HepG2 (cell line): ENCODE data around the gene PITHD1. TPM values are rescaled to one million over a fixed set of nuclear protein-coding genes. Genes with fewer than 3 reads are reported as not detected.
A peak's percentile ranks its signal among the peaks of the same experiment; 100 is the strongest.

Experiments
- ADNP ChIP-seq: sonication (generic); formaldehyde crosslinking; IDR thresholded peaks from 2 replicates; pipeline ENCODE4 v1.4.0; 2020; ENCODE audit warnings: missing genetic modification reagents
- ARHGAP35 ChIP-seq: sonication (generic); formaldehyde crosslinking; IDR thresholded peaks from 2 replicates; pipeline ENCODE4 v1.9.0; 2022; ENCODE audit warnings: mild to moderate bottlenecking, inconsistent platforms, moderate library complexity, missing genetic modification reagents, borderline replicate concordance
- ATF5 ChIP-seq: sonication (generic); formaldehyde crosslinking; IDR thresholded peaks from 2 replicates; pipeline ENCODE4 v1.4.0; 2020; ENCODE audit warnings: mild to moderate bottlenecking, low read depth, missing genetic modification reagents
- HMGXB4 ChIP-seq, 2 experiments: sonication (generic) in 1 of 2; formaldehyde crosslinking in 1 of 2; IDR thresholded peaks; 2 replicates each; pipeline versions ENCODE4 v1.4.0 to v1.6.1; 2018 to 2020; ENCODE audit warnings: missing genetic modification reagents in 2 of 2, borderline replicate concordance in 1 of 2, low read depth in 1 of 2, mild to moderate bottlenecking in 1 of 2, missing biosample characterization in 1 of 2
- ISX ChIP-seq: sonication (generic); formaldehyde crosslinking; conservative IDR thresholded peaks from 2 replicates; pipeline ENCODE4 v1.5.0; 2020; ENCODE audit warnings: missing genetic modification reagents
- MAF1 ChIP-seq: sonication (generic); formaldehyde crosslinking; IDR thresholded peaks from 2 replicates; pipeline ENCODE4 v1.5.0; 2020; ENCODE audit warnings: missing genetic modification reagents, borderline replicate concordance
- SMARCE1 ChIP-seq: fragments of 450-650 bp; IDR thresholded peaks from 2 replicates; pipeline ENCODE4 v1.6.1; 2017; ENCODE audit warnings: borderline replicate concordance
- SOX13 ChIP-seq, 3 experiments: fragments of 450-650 bp in 1 of 3; sonication (generic) in 1 of 3; formaldehyde crosslinking in 1 of 3; IDR thresholded peaks in 2 of 3; conservative IDR thresholded peaks in 1 of 3; 2 replicates each; pipeline versions ENCODE4 v1.5.0 to v1.6.1; 2016 to 2020; ENCODE audit warnings: antibody characterized with exemption in 1 of 3, mild to moderate bottlenecking in 1 of 3, missing compliant biosample characterization in 1 of 3, missing genetic modification reagents in 1 of 3, moderate library complexity in 1 of 3
- SP1 ChIP-seq, 2 experiments: fragments of 450-650 bp in 1 of 2; sonication (generic) in 1 of 2; formaldehyde crosslinking in 1 of 2; IDR thresholded peaks; 2 replicates each; pipeline versions ENCODE4 v1.4.0 to v1.6.1; 2016 to 2020; ENCODE audit warnings: missing genetic modification reagents in 1 of 2
- SRSF1 ChIP-seq: fragments of 200-400 bp; formaldehyde crosslinking; optimal IDR thresholded peaks from 2 replicates; pipeline ENCODE3; 2017; ENCODE audit warnings: mild to moderate bottlenecking, low read depth, low read length, moderate library complexity
- TBX2 ChIP-seq: sonication (generic); formaldehyde crosslinking; IDR thresholded peaks from 2 replicates; pipeline ENCODE4 v1.5.0; 2020; ENCODE audit warnings: missing genetic modification reagents, mild to moderate bottlenecking, borderline replicate concordance
- ZBTB7A ChIP-seq: sonication (generic); formaldehyde crosslinking; IDR thresholded peaks from 2 replicates; pipeline ENCODE4 v1.8.0; 2022; ENCODE audit warnings: mild to moderate bottlenecking, missing genetic modification reagents
- ZBTB8A ChIP-seq: sonication (generic); formaldehyde crosslinking; IDR thresholded peaks from 2 replicates; pipeline ENCODE4 v1.4.0; 2020; ENCODE audit warnings: mild to moderate bottlenecking, low read depth, missing genetic modification reagents, borderline replicate concordance
- ZNF337 ChIP-seq: sonication (generic); formaldehyde crosslinking; IDR thresholded peaks from 2 replicates; pipeline ENCODE4 v1.5.1; 2020; ENCODE audit warnings: missing genetic modification reagents, low read depth, mild to moderate bottlenecking, borderline replicate concordance
- ZNF33A ChIP-seq: sonication (generic); formaldehyde crosslinking; IDR thresholded peaks from 2 replicates; pipeline ENCODE4 v1.5.1; 2020; ENCODE audit warnings: missing genetic modification reagents, mild to moderate bottlenecking, moderate library complexity, borderline replicate concordance
- ZNF549 ChIP-seq: sonication (generic); formaldehyde crosslinking; IDR thresholded peaks from 2 replicates; pipeline ENCODE4 v1.5.0; 2020; ENCODE audit warnings: missing genetic modification reagents
- ZNF678 ChIP-seq: sonication (generic); formaldehyde crosslinking; IDR thresholded peaks from 2 replicates; pipeline ENCODE4 v1.4.0; 2020; ENCODE audit warnings: mild to moderate bottlenecking, missing genetic modification reagents
- ZNF776 ChIP-seq: sonication (generic); formaldehyde crosslinking; IDR thresholded peaks from 2 replicates; pipeline ENCODE4 v1.4.0; 2020; ENCODE audit warnings: mild to moderate bottlenecking, missing genetic modification reagents
- ZSCAN22 ChIP-seq: sonication (generic); formaldehyde crosslinking; IDR thresholded peaks from 2 replicates; pipeline ENCODE4 v1.4.0; 2020; ENCODE audit warnings: mild to moderate bottlenecking, missing genetic modification reagents
- polyA plus RNA-seq, 8 experiments: library from polyadenylated mRNA; depleted of rRNA in 3 of 8; stranded (reverse) in 7 of 8; unstranded in 1 of 8; fragments of >200 nt; fragmentation: Illumina TruSeq in 4 of 8; extraction: Trizol in 4 of 8; gene quantifications; 2 replicates each; pipeline versions ENCODE4 v1.2.1 to v1.2.3, GENCODE V29; 2011 to 2016; ENCODE audit warnings: low read depth in 4 of 8, missing spikeins in 1 of 8, mixed read lengths in 1 of 8; ENCODE audit not compliant: insufficient read depth in 1 of 8
- total RNA-seq, 5 experiments: library from RNA; depleted of rRNA; stranded (reverse); fragments of >200 nt; fragmentation: Illumina TruSeq; extraction: Trizol; gene quantifications; 2 replicates each; pipeline ENCODE4 v1.2.3, GENCODE V29; 2016; ENCODE audit warnings: low read depth in 1 of 5
- TF ChIP-seq, protein P1 (sequence below): sonication (generic); formaldehyde crosslinking; IDR thresholded peaks from 2 replicates; pipeline ENCODE4 v1.4.0; 2020; ENCODE audit warnings: missing genetic modification reagents
- TF ChIP-seq, protein P2 (sequence below): IDR thresholded peaks from 2 replicates; pipeline ENCODE4 v1.6.1; 2016

The PITHD1 gene
- total and polyA plus RNA-seq, 2 of the 13 experiments (the other 11 are each of a cell fraction or from before 2014, with no cell fraction given) = 28.0 to 37.3 TPM

DNA sequence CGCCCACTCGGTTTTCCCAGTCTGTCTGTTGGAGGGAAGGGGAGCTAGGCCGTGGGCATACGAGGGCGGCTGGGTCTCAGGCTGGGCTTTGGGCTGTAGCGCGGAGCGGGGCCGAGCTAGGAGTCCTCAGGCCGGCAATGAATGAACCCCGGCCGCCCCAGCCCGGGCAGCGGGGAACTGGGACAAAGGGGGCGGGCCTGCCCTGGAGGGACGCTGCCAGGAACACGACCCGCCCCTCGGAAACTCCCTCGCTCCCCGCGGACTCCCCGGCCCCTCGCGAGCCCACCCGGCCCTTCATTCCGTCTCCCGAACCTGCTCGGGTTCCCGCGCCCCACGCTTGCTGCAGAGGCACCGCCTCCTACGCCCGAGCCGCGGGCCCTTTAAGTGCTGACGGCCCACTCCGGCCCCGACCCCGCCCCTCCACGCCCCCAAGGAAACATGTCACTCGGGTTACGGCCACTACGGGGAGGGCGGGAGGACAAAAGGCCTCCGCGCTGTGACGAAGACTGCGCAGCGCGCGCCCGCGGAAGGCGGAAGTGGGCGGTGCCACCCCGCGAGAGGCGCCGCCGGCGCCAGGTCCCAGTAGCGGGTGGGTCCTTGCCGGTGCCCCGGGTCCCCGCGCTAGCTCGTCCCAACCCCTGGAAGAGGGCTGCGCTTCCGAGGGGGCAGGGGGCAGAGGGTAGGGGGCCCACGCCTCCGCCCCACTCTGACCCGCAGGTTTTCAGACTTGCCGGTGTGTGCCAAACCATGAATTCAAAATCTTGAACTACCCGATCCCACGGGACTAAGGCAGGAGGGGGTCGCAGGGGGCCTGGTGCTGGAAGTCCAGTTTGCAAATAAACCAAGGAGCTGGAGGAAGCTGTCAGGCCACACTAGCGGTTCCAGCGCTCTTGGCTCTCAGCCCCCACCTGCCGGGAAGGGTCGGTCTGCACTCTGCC lies 22.5 kb downstream of the PITHD1 start, which contains the start of gene GALE (continued):
- TF ChIP-seq ATF5 (CRISPR knock-in tag) (no peak), TBX2 (peak; percentile 80), ZNF337 (CRISPR knock-in tag) (peak; percentile 47; the same call in 1 of the 2 replicates), ADNP (CRISPR knock-in tag) (no peak), HMGXB4 (CRISPR knock-in tag; IDR thresholded peaks at IDR 0.05; ENCODE audit: borderline replicate concordance in 1 of 2, low read depth in 1 of 2) (peak in 1 of 2 experiments; percentile 26; a peak in 2 of 4 replicates), SOX13 (IDR thresholded peaks at IDR 0.05) (no peak), SOX13 (CRISPR knock-in tag; conservative IDR thresholded peaks at IDR 0.05 in 1 of 2, IDR thresholded peaks at IDR 0.05 in 1 of 2) (no peak; a peak in 1 of 4 replicates), ZSCAN22 (CRISPR knock-in tag) (no peak), ISX (CRISPR knock-in tag) (no peak), ZNF776 (0 out of 2 replicates have a peak, but pooled peaks have one; percentile 79), SMARCE1 (no peak), ZBTB7A (no peak; the same call in 1 of the 2 replicates), SP1 (IDR thresholded peaks at IDR 0.05) (peak; percentile 54), SP1 (CRISPR knock-in tag; IDR thresholded peaks at IDR 0.05) (peak; percentile 90), ZBTB8A (CRISPR knock-in tag) (0 out of 2 replicates have a peak, but pooled peaks have one; percentile 28), ZNF549 (CRISPR knock-in tag) (no peak), ZNF33A (no peak), MAF1 (CRISPR knock-in tag) (no peak; the same call in 1 of the 2 replicates), SRSF1 (no peak), ARHGAP35 (CRISPR knock-in tag) (0 out of 2 replicates have a peak, but pooled peaks have one; percentile 31), ZNF678 (peak; percentile 92; the same call in 1 of the 2 replicates)
- TF ChIP-seq, protein P1, sequence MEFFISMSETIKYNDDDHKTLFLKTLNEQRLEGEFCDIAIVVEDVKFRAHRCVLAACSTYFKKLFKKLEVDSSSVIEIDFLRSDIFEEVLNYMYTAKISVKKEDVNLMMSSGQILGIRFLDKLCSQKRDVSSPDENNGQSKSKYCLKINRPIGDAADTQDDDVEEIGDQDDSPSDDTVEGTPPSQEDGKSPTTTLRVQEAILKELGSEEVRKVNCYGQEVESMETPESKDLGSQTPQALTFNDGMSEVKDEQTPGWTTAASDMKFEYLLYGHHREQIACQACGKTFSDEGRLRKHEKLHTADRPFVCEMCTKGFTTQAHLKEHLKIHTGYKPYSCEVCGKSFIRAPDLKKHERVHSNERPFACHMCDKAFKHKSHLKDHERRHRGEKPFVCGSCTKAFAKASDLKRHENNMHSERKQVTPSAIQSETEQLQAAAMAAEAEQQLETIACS (CRISPR knock-in tag) = peak; percentile 96
- TF ChIP-seq, protein P2, sequence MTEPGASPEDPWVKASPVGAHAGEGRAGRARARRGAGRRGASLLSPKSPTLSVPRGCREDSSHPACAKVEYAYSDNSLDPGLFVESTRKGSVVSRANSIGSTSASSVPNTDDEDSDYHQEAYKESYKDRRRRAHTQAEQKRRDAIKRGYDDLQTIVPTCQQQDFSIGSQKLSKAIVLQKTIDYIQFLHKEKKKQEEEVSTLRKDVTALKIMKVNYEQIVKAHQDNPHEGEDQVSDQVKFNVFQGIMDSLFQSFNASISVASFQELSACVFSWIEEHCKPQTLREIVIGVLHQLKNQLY = no peak
